ENCODE results near the gene CDIPT. TPM values are rescaled to one million over a fixed set of nuclear protein-coding genes. Genes with fewer than 3 reads are reported as not detected.

CDIPT gene
- total and polyA plus RNA-seq, 10 of the 15 experiments (the other 5 are each of a cell fraction or from before 2014, with no cell fraction given) = 0.87 to 36.4 (median 27.1) TPM

DNA sequence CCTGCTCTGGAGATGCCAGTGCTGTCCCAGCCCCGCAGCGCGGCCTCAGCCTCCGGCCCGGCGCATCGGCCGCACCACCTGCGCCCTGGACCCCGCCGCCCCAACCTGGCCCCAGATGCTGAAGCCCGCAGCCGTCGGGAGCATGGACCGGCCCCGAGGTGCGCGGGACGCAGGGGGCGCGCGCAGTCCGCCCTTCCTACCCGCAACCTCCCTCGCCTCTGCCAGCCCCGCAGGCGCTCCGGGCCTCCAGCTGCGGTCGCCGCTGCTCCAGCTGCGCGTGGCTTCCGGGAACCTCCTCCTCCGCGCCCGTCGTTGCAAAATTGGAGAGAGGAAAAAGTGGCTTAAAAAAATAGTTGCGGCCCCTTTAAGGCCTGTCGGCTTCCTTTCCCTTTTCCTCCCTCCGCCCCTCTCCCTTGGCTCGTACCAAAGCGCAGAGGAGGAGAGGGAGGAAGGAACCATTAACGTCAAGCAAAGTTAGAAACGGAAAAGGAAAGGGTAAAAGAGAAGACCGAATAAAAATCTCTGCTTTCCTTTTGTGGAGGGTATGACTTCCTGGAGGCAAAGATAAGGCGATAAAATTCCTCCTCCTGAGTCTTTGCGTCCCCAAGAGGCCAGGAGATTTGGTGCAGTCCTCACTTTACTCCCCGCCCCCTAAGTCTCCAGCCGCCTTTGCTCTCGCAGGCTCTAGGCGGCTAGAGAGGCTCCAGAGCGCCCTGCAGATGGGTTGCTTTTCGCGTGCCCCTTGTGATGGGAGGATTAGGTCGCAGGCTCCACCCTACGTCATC lies at the start of gene CDIPT (continued):
- TF ChIP-seq PRDM15 (CRISPR knock-in tag; IDR thresholded peaks at IDR 0.05) (no peak), ZNF207 (IDR thresholded peaks at IDR 0.05; ENCODE audit: borderline replicate concordance) (peak; percentile 97), PML (IDR thresholded peaks at IDR 0.05; ENCODE audit: low read length) (0 out of 2 replicates have a peak, but pooled peaks have one; percentile 82), ETV6 (conservative IDR thresholded peaks at IDR 0.05 in 1 of 2, IDR thresholded peaks at IDR 0.05 in 1 of 2; ENCODE audit: borderline replicate concordance in 1 of 2, low read depth in 1 of 2) (peak in 1 of 2 experiments; percentile 6; a peak in 1 of 4 replicates), BACH1 (IDR thresholded peaks at IDR 0.05; ENCODE audit: borderline replicate concordance) (peak; percentile 26; the same call in 1 of the 2 replicates), GABPA (IDR thresholded peaks at IDR 0.05; ENCODE audit: low read depth) (no peak), CBX3 (IDR thresholded peaks at IDR 0.05; ENCODE audit: borderline replicate concordance, low read depth) (no peak), FOXM1 (IDR thresholded peaks at IDR 0.05; ENCODE audit: low read depth, low read length) (peak; percentile 81), EP300 (IDR thresholded peaks at IDR 0.05; ENCODE audit: borderline replicate concordance in 1 of 2, control insufficient read depth in 1 of 2, low read depth in 2 of 2, low read length in 2 of 2) (no peak), SKIL (IDR thresholded peaks at IDR 0.05; ENCODE audit: low read depth, poor library complexity, severe bottlenecking) (peak; percentile 100), E2F4 (IDR thresholded peaks at IDR 0.05; ENCODE audit: low read depth, low read length) (no peak), SMAD5 (IDR thresholded peaks at IDR 0.05; ENCODE audit: low read depth) (no peak), MEF2A (IDR thresholded peaks at IDR 0.05; ENCODE audit: insufficient read depth, low read depth, low read length) (no peak), ZNF274 (IDR thresholded peaks at IDR 0.05; ENCODE audit: insufficient read depth, insufficient read length) (no peak)
- TF ChIP-seq, protein P1, sequence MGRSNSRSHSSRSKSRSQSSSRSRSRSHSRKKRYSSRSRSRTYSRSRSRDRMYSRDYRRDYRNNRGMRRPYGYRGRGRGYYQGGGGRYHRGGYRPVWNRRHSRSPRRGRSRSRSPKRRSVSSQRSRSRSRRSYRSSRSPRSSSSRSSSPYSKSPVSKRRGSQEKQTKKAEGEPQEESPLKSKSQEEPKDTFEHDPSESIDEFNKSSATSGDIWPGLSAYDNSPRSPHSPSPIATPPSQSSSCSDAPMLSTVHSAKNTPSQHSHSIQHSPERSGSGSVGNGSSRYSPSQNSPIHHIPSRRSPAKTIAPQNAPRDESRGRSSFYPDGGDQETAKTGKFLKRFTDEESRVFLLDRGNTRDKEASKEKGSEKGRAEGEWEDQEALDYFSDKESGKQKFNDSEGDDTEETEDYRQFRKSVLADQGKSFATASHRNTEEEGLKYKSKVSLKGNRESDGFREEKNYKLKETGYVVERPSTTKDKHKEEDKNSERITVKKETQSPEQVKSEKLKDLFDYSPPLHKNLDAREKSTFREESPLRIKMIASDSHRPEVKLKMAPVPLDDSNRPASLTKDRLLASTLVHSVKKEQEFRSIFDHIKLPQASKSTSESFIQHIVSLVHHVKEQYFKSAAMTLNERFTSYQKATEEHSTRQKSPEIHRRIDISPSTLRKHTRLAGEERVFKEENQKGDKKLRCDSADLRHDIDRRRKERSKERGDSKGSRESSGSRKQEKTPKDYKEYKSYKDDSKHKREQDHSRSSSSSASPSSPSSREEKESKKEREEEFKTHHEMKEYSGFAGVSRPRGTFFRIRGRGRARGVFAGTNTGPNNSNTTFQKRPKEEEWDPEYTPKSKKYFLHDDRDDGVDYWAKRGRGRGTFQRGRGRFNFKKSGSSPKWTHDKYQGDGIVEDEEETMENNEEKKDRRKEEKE (IDR thresholded peaks at IDR 0.05) = peak; percentile 99
